ENCODE measurements around the gene KLHL36. TPM values are rescaled to one million over a fixed set of nuclear protein-coding genes. Genes with fewer than 3 reads are reported as not detected.
A peak's percentile ranks its signal among the peaks of the same experiment; 100 is the strongest.

Gene KLHL36
- total RNA-seq, 4 donors from 2014 or later, result 43.4 to 70.7 (median 67.2) TPM

DNA sequence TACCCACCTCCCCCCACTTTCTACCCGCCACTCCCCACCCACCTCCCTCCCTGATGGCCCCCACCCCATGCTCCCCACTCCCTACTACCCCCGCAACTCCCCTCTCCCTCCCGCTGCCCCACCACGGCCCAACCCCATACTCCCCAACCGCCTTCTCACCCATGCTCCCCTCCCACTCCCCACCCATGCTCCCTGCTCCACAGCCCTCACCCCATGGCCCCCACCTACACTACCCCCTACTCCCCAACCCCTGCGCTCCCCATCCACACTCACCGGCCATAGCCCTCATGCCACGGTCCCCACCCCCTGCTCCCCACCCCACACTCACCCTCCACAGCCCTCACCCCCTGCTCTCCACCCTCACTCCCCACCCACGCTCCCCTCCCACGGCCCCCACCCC, 44.4 kb upstream of the KLHL36 start:
- Histone ChIP-seq H3K4me1 (peaks cover 48% of the 10 kb centered on the region), H3K27me3 (no peaks in the 10 kb centered on the region), H3K4me3 (no peak overlapping the region), H3K27ac (peak overlapping the region; percentile 60), H3K9me3 (no peaks in the 10 kb centered on the region), H3K36me3 (no peaks in the 10 kb centered on the region)
- WGBS, result 77% methylated on average over 10 of the region's 10 CpGs
- DNase-seq (ENCODE audit: low spot score in 2 of 2), result no peak
- TF ChIP-seq POLR2A (IDR thresholded peaks at IDR 0.05), result no peak

DNA sequence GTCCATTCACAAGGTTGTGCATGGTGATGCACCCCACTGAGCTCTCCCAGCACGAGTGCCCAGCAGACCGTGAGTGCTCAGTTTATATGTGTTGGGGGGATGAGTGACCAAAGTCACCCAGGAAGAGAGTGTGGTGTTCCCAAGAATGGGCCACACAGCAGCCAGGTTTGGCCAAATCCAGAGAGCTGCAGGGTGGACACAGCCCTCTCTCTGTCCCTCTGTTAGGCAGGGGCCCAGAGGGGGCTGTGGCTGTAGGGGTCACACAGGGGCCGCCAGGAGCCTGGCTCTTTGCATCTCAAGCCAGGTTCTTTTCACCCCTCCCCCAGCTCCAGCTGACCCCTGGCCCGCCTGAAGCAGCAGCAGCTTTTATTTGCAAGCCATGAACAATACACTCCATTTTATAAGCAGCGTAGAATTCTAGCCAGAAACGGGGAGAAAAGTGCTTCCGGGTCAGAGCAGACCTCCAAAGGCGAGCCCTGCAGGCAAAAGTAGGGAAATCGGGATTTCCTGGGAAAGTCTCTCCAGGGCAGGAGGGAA, 43.8 kb upstream of the KLHL36 start:
- DNase-seq (ENCODE audit: low spot score in 2 of 2), result no peak
- no peaks in the 10 kb centered on the region for H3K9me3 ChIP-seq
- no peaks in the 10 kb centered on the region for H3K36me3 ChIP-seq
- WGBS, result 86% methylated on average over 9 of the region's 9 CpGs
- peaks cover 41% of the 10 kb centered on the region for H3K4me1 ChIP-seq
- H3K27me3 ChIP-seq, result no peaks in the 10 kb centered on the region
- TF ChIP-seq POLR2AphosphoS5 (IDR thresholded peaks at IDR 0.05) (no peak), EP300 (IDR thresholded peaks at IDR 0.05) (no peak), POLR2A (IDR thresholded peaks at IDR 0.05) (no peak)
- TF ChIP-seq, protein P1, sequence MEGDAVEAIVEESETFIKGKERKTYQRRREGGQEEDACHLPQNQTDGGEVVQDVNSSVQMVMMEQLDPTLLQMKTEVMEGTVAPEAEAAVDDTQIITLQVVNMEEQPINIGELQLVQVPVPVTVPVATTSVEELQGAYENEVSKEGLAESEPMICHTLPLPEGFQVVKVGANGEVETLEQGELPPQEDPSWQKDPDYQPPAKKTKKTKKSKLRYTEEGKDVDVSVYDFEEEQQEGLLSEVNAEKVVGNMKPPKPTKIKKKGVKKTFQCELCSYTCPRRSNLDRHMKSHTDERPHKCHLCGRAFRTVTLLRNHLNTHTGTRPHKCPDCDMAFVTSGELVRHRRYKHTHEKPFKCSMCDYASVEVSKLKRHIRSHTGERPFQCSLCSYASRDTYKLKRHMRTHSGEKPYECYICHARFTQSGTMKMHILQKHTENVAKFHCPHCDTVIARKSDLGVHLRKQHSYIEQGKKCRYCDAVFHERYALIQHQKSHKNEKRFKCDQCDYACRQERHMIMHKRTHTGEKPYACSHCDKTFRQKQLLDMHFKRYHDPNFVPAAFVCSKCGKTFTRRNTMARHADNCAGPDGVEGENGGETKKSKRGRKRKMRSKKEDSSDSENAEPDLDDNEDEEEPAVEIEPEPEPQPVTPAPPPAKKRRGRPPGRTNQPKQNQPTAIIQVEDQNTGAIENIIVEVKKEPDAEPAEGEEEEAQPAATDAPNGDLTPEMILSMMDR (IDR thresholded peaks at IDR 0.05), result no peak
- no peak overlapping the region for H3K4me3 ChIP-seq
- no peak overlapping the region for H3K27ac ChIP-seq

DNA sequence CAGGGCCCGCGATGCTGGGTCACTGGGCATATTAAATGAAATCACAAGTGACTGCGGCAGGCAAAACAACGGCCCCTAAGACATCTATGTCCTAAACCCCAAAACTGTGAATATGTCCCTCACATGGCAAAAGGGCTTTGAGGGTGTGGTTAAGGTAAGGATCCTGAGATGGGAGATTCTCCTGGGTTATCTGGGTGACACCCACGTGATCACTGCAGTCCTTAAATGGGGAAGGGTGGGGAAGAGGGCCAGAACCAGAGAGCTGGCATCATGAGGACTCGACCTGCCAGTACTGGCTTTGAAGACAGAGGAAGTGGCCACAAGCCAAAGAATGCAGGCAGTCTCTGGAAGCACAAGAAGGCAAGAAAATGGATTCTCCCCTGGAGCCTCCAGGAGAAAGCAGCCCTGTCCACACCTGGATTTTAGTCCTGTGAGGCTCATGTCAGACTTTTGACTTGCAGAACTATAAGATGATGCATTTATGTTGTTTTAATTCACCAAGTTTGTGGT, 42.9 kb upstream of the KLHL36 start:
- no peaks in the 10 kb centered on the region for H3K9me3 ChIP-seq
- H3K27ac ChIP-seq, result no peak overlapping the region
- no peaks in the 10 kb centered on the region for H3K36me3 ChIP-seq
- no peak overlapping the region for H3K4me3 ChIP-seq
- TF ChIP-seq, protein P1 (IDR thresholded peaks at IDR 0.05), result no peak
- no peak for TF ChIP-seq POLR2A (IDR thresholded peaks at IDR 0.05)
- TF ChIP-seq EP300 (IDR thresholded peaks at IDR 0.05), result no peak
- no peak for TF ChIP-seq POLR2AphosphoS5 (IDR thresholded peaks at IDR 0.05)
- peaks cover 34% of the 10 kb centered on the region for H3K4me1 ChIP-seq
- no peak for DNase-seq (ENCODE audit: low spot score in 2 of 2)
- H3K27me3 ChIP-seq, result no peaks in the 10 kb centered on the region
- WGBS, result 87% methylated on average over 6 of the region's 6 CpGs

DNA sequence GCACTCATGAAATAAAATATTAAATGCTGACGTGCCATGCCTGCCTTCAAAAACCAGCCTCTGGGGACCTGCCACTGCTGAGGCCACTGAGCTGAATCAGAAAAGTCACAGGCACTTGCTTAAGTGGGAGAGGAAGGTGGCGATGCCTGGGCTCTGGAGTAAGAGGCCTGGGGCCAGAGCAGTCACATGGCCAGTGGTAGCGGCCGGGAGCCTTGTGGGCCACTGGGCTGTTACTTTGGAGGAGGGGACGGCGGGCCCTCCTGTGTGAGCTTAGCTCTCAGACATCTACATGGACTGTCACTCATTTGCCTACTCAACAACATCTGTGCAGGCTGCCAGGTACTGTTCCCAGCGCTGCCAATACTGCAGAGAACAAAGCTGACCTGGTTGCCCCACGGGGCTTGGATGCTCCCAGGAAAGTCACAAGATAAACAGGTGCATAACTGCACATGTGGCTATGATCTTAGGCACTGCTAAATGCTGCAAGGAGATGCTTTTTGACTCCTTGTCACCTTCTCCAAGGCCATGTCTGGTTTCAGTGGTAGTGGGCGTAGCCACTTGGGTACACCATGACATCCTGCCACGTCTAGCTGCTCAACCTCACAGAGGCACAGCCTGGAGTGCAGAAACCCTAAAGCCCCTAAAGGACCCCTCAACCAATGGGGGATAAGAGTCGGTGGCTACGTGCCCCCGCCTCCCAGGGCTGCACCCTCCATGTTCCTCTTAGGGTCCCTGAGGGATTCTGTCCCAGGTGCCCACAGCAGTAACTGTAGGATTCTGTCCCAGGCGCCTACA, 42.0 kb upstream of the KLHL36 start:
- H3K4me1 ChIP-seq, result peaks cover 29% of the 10 kb centered on the region
- WGBS, result 94% methylated on average over 11 of the region's 14 CpGs
- no peak for TF ChIP-seq EP300 (IDR thresholded peaks at IDR 0.05)
- TF ChIP-seq POLR2A (IDR thresholded peaks at IDR 0.05), result no peak
- no peak for TF ChIP-seq POLR2AphosphoS5 (IDR thresholded peaks at IDR 0.05)
- no peaks in the 10 kb centered on the region for H3K27me3 ChIP-seq
- no peak overlapping the region for H3K27ac ChIP-seq
- H3K9me3 ChIP-seq, result no peaks in the 10 kb centered on the region
- H3K4me3 ChIP-seq, result no peak overlapping the region
- no peak for DNase-seq (ENCODE audit: low spot score in 2 of 2)
- H3K36me3 ChIP-seq, result no peaks in the 10 kb centered on the region

DNA sequence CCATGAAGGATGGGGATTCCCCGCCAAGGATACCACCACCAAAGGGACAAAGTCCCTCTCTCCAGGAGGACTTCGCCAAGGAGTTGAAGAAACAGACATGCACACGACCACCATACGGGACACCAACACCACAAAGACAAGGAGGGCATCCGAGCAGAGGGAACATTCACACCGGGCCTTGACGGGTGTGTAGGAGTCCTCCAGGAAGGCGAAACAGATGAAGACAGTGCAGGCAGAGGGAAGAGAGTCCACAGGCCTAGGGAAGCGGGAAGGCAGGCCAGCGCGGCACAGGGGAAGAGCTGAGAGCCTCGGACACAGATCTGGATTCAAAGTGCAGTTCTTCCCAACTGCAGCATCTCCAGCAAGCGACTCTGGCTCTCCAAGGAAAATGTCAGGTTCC, 41.2 kb upstream of the KLHL36 start:
- no peak for DNase-seq (ENCODE audit: low spot score in 2 of 2)
- Histone ChIP-seq H3K4me3 (no peak overlapping the region), H3K4me1 (peaks cover 22% of the 10 kb centered on the region), H3K27ac (no peak overlapping the region), H3K27me3 (no peaks in the 10 kb centered on the region), H3K9me3 (no peaks in the 10 kb centered on the region), H3K36me3 (no peaks in the 10 kb centered on the region)
- TF ChIP-seq, protein P1 (IDR thresholded peaks at IDR 0.05), result no peak
- no peak for TF ChIP-seq EP300 (IDR thresholded peaks at IDR 0.05)
- TF ChIP-seq POLR2AphosphoS5 (IDR thresholded peaks at IDR 0.05), result no peak
- no peak for TF ChIP-seq POLR2A (IDR thresholded peaks at IDR 0.05)
- WGBS, result 94% methylated on average over 13 of the region's 13 CpGs

DNA sequence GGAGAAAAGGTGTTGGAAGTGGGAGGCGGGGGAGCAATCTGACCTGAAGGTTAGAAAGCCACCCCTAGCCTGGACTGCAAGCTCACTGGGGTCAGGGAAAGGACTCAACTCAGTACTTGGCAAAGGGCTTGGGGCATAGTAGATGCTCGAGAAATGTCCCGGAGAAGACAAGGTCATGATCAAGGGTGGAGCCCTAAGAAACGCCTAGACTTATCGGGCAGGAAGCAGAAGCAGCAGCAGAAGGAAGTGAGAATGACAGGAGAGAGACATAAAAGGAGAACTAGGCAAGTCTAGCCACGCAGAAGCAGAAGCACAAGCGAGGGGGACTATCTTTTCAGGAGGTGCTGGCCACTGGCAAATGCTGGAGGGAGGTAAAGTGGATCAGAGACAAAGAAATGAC, 40.6 kb upstream of the KLHL36 start:
- 54% methylated on average over 7 of the region's 7 CpGs for whole genome bisulfite sequencing
- Histone ChIP-seq H3K36me3 (no peaks in the 10 kb centered on the region), H3K4me1 (peaks cover 15% of the 10 kb centered on the region), H3K9me3 (no peaks in the 10 kb centered on the region), H3K4me3 (no peak overlapping the region), H3K27ac (no peak overlapping the region), H3K27me3 (no peaks in the 10 kb centered on the region)
- no peak for DNase-seq (ENCODE audit: low spot score in 2 of 2)
- no peak for TF ChIP-seq EP300 (IDR thresholded peaks at IDR 0.05)
- TF ChIP-seq, protein P1 (IDR thresholded peaks at IDR 0.05), result no peak
- no peak for TF ChIP-seq POLR2AphosphoS5 (IDR thresholded peaks at IDR 0.05)
- TF ChIP-seq POLR2A (IDR thresholded peaks at IDR 0.05), result no peak

Measured in suprapubic skin (tissue), 4 donors.